GM11168 (cell line): ENCODE data around the gene CACNA1I.

Source experiments
- in situ Hi-C: fragments of 300-500 bp; cut with MboI; formaldehyde crosslinking; loops from one replicate; pipeline ENCODE4 v1.12.0; 2022; ENCODE audit warnings: low sequenced_read_pairs; ENCODE audit not compliant: unreplicated experiment

The CACNA1I gene

GRCh38 chr22:39645532-39645931, 75.0 kb downstream of the CACNA1I start:
- in situ Hi-C loops, result no loop called here

- in situ Hi-C loops, result no loop called here
Observed at GRCh38 chr22:39646398-39647063, 76.0 kb downstream of the CACNA1I start.

- in situ Hi-C loops, result no loop called here
Observed at GRCh38 chr22:39647836-39648629, 77.5 kb downstream of the CACNA1I start.

- in situ Hi-C loops, result no loop called here
Observed at GRCh38 chr22:39648630-39648950, 78.0 kb downstream of the CACNA1I start.

- in situ Hi-C loops, result no loop called here
Observed at GRCh38 chr22:39649500-39650089, 79.0 kb downstream of the CACNA1I start.

GRCh38 chr22:39651053-39651996, 80.8 kb downstream of the CACNA1I start:
- in situ Hi-C loops, result no loop called here

- in situ Hi-C loops, result no loop called here
Observed at GRCh38 chr22:39652990-39653786, 82.6 kb downstream of the CACNA1I start.

- in situ Hi-C loops, result no loop called here
Observed at GRCh38 chr22:39653787-39654077, 83.2 kb downstream of the CACNA1I start.

GRCh38 chr22:39654131-39654926, 83.8 kb downstream of the CACNA1I start:
- in situ Hi-C loops, result no loop called here

GRCh38 chr22:39655004-39655579, 84.5 kb downstream of the CACNA1I start:
- in situ Hi-C loops, result no loop called here

GRCh38 chr22:39655831-39656230, 85.3 kb downstream of the CACNA1I start:
- in situ Hi-C loops, result no loop called here

- in situ Hi-C loops, result no loop called here
Observed at GRCh38 chr22:39656495-39657490, 86.2 kb downstream of the CACNA1I start.

GRCh38 chr22:39658367-39658766, 87.8 kb downstream of the CACNA1I start:
- in situ Hi-C loops, result no loop called here

- in situ Hi-C loops, result no loop called here
Observed at GRCh38 chr22:39658806-39659463, 88.4 kb downstream of the CACNA1I start.

GRCh38 chr22:39661501-39661841, 90.9 kb downstream of the CACNA1I start:
- in situ Hi-C loops, result no loop called here

GRCh38 chr22:39661842-39662685, 91.5 kb downstream of the CACNA1I start:
- in situ Hi-C loops, result no loop called here
